Fibroblast of peridontal ligament (primary cell): Measurements from ENCODE around the gene PKN3.
"Not testable (repeated sequence)": the region's sequence is repeated elsewhere in the genome, so short reads cannot be mapped to it uniquely, and the experiment has no call there.

Experiments used
- DNase-seq: peaks from one replicate; pipeline ENCODE4 v3.0.0-alpha.2; 2010; ENCODE audit errors: extremely low read depth

Gene PKN3

DNA sequence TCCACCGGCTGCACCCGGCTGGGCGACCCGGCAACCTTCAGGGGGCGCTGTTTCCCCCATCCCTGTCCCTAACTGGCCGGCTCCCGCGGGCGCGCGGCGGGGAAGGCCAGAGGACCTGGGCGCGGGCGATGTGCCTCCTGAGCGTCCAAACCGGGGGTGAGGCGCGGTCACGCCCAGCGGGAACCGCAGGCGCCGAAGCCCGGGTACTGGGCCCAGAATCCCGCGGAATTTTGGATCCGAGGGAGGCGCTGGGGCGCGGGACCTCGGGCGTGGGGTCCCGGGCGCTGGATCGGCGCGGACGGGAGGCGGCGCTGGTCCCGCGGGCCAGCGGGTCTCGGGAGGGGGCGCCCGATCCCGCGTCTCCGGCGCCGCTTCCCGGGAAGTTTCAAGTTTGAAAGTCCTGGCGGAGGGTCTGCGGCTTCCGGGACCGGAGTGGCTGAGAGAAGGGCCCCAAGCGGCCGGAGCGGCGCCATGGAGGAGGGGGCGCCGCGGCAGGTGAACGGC, at the start of gene PKN3:
PKN3 (plus strand) TSS at position 59 of the 504 bp plus-strand sequence; CDS start at position 472, 413 bp downstream.
- DNase-seq: peak; percentile 66

DNA sequence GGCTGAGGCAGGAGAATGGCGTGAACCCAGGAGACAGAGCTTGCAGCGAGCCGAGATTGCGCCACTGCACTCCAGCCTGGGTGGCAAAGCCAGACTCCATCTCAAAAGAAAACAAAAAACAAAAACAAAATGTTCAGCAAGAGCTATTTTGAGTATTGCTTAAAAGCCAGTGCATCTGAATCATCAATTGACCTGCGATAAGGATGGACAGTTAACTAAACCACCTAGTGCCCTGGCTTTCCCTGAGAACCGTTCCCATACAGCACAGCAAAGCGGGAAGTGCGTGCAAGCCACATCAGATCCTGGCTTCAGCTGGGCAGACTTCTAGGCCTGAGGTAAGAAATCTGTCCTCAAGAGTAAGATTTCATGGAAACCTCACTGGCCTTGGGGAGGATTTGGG, 48.4 kb upstream of the PKN3 start:
- no peak for DNase-seq

DNA sequence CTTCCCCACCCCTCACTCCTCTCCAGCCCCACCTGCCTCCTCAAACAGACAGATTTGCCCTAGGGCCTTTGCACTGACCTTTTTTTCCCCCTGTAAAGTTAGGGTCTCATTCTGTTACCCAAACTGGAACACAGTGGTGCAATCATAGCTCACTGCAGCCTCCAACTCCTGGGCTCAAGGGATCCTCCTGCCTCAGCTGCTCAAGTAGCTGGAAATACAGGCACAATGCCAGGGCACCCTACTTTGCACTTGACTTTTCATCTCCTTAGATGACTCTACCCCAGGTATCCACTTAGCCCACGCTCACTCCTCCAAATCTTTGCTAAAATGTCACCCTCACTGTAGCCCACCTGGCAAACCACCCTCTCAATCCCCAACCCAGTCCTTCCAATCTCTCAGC, 47.8 kb upstream of the PKN3 start:
- DNase-seq: no peak

DNA sequence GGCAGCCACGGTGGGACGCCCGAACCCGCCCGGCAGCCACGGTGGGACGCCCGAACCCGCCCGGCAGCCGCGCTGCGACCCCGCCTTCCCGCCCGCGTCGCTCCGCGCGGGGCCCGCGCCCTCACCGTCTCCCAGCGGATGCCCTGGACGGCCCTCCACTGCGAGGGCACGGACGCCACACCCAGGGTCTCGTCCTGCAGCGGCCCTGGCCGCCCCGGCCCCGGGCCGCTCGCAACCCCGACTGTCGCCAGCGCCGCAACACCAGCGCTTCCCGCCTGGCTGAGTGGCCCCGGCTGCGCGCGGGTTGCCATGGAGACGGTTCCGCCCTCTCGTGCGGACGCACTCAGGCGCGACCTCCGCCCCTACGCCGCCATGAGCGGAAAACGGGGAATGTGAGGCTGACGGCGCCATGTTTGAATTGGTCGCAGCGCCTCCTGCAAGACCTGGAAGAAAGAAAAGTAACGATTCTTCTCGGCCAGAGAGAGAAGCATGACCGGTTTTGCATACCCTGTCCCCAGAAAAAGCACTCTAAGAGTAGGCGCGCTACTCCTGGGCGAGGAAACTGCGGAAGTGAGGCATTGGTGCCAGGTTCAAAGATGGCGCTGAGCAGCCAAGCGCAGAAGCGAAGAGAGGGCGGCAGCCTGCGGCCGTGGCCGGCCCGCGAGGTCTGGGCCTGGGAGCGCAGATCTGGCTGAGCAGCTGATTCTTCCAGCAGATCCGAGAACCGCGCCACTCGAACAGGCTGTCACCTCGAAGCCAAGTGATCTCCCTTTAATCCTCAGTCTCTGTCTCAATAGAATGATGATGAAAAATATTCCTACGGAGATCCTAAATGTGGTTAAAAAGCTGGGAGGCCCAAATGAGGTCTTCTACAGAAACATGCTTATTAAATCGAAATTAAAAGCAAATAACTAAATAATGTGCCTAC, 45.6 kb upstream of the PKN3 start, which contains the start of gene DYNC2I2:
DYNC2I2 (minus strand) TSS at position 432 of the 928 bp plus-strand sequence; CDS start at position 311, 121 bp downstream.
- DNase-seq: peak; percentile 93

DNA sequence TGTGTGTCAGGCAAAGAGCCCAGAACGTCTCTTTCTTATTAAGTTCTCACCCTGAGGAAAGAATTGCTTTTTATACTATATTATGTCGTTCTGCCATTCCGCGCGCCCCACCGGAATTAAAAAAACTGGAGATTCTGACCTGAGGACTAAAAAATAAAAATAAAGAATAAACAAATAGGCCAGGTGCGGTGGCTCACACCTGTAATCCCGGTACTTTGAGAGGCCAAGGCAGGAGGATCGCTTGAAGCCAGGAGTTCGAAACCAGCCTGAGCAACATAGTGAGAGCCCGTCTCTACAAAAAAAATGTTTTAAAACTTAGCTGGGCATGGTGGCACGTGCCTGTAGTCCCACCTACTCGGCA, 45.0 kb upstream of the PKN3 start:
- DNase-seq: no peak

DNA sequence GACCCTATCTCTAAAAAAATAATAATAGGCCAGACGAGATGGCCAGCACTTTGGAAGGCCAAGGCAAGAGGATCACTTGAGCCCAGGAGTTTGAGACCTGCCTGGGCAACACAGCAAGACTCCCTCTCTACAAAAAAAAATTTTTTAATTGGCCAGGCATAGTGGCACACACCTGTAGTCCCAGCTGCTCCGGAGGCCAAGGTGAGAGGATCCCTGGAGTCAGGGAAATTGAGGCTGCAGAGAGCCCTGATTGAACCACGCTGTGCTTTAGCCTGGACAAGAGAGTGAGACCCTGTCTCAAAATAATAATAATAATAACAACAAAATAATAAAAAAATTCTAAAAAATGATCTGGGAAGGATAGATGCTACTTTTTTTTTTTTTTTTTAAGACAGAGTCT, 44.5 kb upstream of the PKN3 start:
- DNase-seq: no peak

DNA sequence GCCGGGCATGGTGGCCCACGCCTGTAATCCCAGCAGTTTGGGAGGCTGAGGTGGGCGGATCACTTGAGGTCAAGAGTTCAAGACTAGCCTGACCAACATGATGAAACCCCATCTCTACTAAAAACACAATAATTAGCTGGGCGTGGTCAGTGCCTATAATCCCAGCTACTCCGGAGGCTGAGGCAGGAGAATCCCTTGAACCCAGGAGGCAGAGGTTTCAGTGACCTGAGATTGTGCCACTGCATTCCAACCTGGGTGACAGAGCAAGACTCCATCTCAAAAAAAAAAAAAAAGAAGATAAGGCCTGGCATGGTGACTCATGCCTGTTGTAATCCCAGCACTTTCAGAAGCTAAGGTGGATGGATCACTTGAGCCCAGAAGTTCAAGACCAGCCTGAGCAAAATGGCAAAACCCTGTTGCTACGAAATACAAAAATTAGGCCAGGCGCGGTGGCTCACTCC, 35.8 kb upstream of the PKN3 start:
- not testable (repeated sequence) for DNase-seq

DNA sequence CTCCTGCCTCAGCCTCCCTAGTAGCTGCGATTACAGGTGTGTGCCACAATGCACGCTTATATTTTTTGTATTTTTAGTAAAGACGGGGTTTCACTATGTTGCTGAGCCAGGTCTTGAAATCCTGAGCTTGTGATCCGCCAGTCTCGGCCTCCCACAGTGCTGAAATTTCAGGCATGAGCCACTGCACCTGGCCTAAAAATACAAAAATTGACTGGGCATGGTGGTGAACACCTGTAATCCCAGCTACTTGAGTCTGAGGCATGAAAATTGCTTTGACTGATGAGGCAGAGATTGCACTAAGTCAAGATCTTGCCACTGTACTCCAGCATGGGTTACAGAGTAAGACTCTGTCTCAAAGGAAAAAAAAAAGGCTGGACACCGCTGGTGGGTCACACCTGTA, 32.5 kb upstream of the PKN3 start:
- DNase-seq: no peak

DNA sequence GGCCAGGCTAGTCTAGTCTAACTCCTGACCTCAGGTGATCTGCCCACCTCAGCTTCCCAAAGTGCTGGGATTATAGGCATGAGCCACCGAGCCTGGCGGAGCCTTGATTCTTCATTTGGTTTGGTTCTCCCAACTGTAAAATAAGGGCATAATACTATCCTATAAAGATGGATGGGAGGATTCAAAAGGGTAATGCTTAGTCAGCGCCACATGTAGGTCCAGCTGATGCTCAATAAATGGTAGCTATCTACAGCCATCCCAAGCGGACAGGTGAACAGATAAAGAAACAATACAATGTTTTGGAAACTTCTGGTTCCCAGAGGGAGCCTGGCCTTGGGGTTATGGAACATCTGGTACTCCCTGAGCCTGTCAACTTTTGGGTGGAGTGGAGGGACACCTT, 26.9 kb upstream of the PKN3 start:
- no peak for DNase-seq

DNA sequence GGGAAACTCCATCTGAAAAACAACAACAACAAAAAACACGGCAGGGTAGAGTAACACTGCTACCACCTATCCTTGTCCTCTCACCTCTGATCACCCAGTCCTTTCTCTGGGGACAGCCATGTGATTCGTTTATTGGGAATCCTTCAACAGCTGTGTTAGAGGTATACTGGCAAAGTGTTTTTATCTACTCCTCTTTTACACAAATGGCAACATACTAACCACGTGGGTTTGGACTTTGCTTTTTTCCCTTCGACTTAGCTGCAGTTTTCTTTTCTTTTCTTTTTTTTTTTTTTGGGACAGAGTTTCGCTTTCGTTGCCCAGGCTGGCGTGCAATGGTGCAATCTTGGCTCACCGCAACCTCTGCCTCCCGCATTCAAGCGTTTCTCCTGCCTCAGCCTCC, 24.5 kb upstream of the PKN3 start:
- no peak for DNase-seq

DNA sequence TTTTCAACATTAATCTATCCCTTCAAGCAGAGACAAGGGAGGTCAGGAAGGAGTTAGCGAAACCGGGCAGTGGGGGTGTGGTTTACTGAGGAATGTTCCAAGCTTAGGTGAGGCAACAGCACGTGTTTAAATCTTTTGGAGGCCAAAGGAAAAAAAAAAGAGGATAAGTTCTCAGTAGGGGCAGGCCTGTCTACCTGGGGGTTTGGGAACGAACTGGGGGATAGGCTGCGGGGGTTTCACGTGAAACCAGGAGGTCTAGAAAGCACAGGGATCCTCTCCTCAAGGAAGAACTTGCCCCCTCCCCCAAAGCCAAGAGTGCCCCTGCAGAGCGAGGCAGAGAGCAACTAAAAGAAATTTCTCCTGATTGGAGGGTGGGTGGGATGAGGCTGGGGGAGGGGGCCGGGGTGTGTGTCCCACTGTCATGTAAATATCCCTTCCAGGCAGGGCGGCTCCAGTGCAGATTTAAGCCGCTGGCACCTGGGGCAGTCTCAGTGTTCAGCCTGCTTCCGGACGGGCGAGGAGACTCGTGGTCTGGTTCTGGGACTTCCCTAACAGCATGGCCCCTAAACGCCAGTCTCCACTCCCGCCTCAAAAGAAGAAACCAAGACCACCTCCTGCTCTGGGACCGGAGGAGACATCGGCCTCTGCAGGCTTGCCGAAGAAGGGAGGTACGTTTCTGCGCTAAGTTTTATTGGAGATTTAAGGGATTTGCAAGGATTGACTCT, 18.8 kb upstream of the PKN3 start:
- DNase-seq: peak; percentile 25

DNA sequence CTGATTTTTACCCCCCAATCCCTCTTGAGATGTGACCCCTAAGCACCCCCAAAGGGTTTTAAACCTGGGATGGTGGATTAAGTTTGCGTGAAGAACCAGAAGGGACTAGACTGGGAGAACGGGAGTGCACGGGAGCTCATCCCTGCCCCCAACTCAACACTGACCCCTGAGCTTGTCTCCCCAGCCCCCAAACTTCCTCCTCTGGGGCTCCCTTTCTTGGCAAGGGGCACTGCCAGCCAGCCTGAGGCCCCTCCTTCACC, 18.3 kb upstream of the PKN3 start:
- no peak for DNase-seq

DNA sequence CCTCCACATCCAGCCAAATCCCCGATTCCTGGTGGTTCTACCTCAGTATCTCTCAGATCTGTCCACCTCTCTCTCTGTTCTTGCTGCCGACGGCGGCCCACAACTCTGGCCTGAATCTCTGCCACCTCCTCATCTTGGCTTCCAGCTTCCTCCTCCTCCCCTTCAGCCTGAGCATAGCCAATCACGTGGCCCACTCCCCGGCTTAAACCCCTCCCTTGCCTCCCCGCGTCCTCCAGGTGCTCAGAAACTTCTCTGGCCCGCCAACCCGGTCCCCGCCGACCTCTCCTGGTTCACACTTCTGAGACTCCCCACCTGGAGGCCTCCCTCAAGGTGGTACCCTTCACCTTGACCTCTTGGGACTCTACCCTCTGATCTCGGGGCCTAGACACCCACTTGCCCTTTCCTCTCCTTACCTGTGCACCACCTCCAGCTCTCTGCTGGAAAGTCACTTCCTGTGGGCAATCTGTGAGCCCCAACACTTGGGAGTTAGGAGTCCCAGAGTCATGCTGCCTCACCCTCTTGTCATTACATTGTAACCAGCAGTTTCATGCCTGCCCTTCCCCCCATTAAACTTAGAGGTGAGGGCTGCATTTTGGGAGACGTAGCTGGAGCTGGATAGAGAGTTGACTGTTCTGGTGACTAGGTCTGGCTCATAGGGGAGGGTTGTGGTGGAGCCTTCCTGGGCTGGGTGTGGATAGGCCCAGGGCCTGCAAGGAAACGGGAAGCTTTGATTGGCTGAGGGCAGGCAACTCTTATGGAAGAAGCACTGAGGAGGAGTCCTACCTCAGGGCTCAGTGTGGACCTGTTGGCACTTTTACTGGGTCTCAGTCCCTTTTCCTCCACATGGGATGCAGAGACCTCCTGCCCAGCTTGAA, 17.7 kb upstream of the PKN3 start:
- DNase-seq: peak; percentile 70

DNA sequence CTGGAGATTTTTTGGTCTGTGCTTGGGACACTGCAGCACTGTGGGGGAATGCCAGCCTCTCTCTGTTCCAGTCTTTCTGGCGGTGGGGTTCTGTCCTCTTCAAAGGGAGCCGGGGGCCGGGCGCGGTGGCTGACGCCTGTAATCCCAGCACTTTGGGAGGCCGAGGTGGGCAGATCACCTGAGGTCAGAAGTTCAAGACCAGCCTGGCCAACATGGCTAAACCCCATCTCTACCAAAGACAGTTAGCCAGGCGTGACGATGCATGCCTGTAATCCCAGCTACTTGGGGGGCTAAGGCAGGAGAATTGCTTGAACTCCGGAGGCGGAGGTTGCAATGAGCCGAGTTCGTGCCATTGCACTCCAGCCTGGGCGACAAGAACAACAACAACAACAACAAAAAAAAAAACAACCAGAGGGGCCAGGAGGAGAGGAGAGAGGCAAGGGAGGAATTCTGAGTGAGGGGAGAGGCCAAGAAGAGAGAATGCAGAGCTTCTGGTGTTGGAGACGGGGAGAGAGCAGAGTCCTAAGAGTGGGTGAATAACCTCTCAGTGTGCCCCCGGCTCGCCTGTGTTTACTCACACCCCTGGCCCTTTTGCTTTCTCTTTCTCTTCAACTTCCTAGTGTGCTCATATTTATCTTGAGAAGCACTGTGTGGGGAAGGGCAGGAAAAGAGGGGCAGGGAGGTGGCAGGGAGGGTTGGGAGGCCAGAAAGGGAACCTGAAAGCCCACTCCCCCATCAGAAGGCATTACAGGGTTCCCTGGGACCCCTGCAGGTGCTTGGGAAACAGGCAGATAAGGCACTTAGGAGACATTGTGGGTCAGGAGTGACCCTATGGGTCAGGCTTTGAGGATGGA, 16.4 kb upstream of the PKN3 start:
- DNase-seq: no peak

DNA sequence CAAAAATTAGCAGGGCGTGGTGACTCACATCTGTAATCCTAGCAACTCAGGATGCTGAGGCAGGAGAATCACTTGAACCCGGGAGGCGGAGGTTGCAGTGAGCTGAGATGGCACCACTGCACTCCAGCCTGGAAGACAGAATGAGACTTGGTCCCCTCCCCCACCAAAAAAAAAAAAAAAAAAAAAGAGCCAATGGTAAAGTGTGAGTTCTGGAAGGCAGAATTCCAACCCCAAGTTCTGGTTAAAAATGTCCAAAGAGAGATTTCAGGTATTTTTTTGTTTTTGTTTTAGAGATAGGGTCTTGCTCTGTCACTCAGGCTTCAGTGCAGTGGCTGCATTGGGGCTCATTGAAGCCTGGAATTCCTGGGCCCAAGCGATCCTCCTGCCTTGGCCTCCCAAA, 14.8 kb upstream of the PKN3 start:
- no peak for DNase-seq

DNA sequence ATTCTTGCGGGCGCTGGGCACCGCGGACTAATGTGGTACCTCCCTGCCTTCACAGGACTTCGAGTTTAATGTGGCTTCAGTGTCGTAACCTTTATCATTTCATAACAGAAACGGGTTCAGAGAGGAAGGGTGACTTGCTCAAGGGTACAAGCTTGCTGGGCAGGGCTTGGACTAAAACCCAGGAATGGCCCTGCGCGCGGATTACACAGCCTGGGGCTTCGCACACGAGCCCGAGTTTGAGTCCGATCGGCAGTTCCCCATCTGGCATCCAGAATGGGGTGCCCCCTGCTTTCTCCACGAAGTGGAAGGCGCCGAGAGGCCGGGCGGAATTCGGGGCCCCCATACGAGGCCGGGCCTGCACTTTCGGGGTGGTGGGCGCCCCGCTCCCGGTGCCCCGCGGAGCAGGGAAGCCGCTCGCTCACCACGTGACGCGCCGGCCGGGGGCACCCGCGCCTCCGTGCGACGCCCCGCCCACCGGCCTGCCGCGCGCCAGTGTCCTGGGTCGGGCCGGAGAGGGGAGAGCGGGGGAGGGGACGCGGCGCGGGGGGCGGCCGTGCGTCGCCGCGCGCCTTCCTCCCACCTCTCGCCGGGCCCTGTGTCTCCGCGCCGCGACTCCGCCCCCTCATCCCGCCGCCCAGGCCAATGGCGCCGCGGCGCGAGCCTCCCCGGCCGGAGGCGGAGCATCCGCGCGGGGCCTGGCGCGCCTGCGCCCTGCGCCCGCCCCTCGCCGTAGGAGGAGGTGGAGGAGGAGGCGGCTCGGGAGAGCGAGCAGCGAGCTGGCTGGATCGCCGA, 13.6 kb upstream of the PKN3 start, which contains the start of gene SET:
SET (plus strand) TSS at position 722 of the 792 bp plus-strand sequence. CDS start 361 bp downstream, outside the sequence.
- peak; percentile 82 for DNase-seq

DNA sequence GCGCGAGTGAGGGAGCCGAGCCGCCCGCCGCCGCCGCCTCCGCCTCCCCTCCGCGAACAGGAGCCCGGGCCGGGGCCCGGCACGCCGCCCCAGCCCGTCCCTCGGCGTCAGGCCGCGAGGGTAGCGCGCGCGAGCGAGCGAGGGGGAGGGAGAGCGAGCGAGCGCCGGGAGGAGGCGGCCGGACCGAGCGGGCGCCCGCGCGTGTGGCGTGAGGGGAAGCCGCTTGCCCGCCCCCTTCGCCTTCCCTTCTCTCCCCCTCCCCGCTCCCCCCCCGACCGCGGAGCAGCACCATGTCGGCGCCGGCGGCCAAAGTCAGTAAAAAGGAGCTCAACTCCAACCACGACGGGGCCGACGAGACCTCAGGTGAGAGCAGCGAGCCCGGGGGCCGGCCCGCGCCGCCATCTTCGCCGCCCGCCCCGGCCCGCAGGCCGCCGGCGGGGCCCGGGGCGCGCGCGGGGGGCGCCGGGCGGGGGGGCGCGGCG, 13.0 kb upstream of the PKN3 start:
- DNase-seq: no peak

DNA sequence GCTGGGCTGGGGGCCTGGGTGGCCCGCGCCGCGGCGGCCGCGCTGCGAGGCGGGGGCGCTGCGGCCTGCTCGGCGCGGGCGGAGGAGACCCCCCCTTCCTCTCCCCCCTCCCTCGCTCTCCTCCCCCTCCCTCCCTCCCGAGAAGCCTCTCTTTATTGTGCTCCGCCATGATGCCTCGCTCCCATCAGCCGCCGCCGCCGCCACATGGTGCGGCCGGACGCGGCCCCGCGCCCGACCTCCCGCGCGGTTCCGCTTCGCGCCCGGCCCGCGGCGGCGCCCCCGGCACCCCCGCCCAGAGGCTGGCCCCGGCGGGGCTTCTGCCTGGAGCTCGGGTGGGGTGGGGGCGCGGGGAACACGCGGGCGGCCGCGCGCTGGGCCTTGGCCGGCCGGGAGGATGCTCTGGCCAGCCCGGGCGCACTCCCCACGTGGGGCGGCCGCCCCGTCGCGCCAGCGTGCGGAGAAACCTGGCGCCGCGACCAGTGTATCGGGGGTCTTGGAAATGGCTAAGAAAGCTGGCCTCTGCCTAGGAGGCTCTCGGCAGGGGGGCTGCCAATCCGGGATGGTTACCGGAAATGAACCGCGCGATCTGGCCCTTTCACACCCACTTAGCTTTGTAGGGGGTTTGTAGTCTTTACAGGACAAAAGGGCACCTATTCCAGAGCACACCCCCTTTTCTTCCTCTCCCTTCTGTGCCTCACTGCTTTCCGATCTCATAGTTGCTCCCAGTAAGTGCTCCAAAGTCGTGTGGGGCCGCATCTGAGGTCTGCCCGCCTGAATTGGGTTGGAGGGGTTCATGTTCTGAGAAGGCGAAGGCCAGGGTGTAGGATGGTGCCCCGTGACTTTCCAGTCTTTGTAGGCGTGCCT, 12.3 kb upstream of the PKN3 start:
- DNase-seq: peak; percentile 32

DNA sequence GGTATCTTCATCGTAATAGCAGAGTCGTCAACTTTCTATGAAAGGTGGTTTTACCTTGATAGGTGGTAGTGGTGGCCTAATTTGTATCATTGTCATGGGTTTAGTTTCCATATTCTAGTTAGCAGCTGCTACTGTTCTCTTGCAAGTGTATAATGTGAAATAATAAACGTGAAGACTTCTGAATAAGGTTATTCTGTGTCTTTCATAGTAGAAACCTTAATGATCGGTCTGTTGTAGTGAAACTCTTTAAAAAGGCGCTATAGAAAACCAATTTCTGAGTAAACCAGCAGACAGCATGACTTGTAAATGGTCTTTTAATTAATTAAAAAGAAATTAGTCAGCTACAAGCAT, 11.6 kb upstream of the PKN3 start:
- no peak for DNase-seq
